OCI-LY1 (cell line): ENCODE data around the gene MPZ.

Experiments used
- H2AFZ ChIP-seq: fragments of 200-600 bp; sonication (generic), shearing (Covaris generic); 2 replicates; pipeline ENCODE4 v1.6.0; 2014; ENCODE audit warnings: antibody characterized with exemption, mild to moderate bottlenecking, low read length
- H3F3A ChIP-seq: fragments of 200-600 bp; sonication (generic), shearing (Covaris generic); 2 replicates; pipeline ENCODE4 v1.6.0; 2014; ENCODE audit warnings: mild to moderate bottlenecking, antibody characterized with exemption, low read length, moderate library complexity; ENCODE audit not compliant: insufficient read depth
- H3K27ac ChIP-seq: fragments of 200-600 bp; sonication (generic); 2 replicates; pipeline ENCODE4 v1.5.1; 2014; ENCODE audit warnings: low read length, mixed run types, mild to moderate bottlenecking, low read depth; ENCODE audit not compliant: poor library complexity, severe bottlenecking
- H3K27me3 ChIP-seq: fragments of 200-600 bp; sonication (generic); 2 replicates; pipeline ENCODE4 v1.6.0; 2014; ENCODE audit warnings: antibody characterized with exemption, mild to moderate bottlenecking, low read length, moderate library complexity; ENCODE audit not compliant: insufficient read depth
- H3K36me3 ChIP-seq: fragments of 200-600 bp; sonication (generic); 2 replicates; pipeline ENCODE4 v1.6.1; 2014; ENCODE audit warnings: mild to moderate bottlenecking, antibody characterized with exemption, low read length, moderate library complexity, mixed read lengths; ENCODE audit not compliant: insufficient read depth
- H3K4me1 ChIP-seq: fragments of 200-600 bp; sonication (generic); 2 replicates; pipeline ENCODE4 v1.5.1; 2014; ENCODE audit warnings: mild to moderate bottlenecking, low read length, moderate library complexity; ENCODE audit not compliant: insufficient read depth, severe bottlenecking
- H3K4me2 ChIP-seq: fragments of 200-600 bp; sonication (generic), shearing (Covaris generic); 2 replicates; pipeline ENCODE4 v1.6.1; 2014; ENCODE audit warnings: low read length
- H3K4me3 ChIP-seq: fragments of 200-600 bp; sonication (generic); 2 replicates; pipeline ENCODE4 v1.5.1; 2014; ENCODE audit warnings: low read length, low read depth, mild to moderate bottlenecking, mixed read lengths; ENCODE audit not compliant: poor library complexity, severe bottlenecking
- H3K79me2 ChIP-seq: fragments of 200-600 bp; shearing (Covaris generic); 2 replicates; pipeline ENCODE4 v1.6.1; 2016; ENCODE audit warnings: mixed run types, low read length, mixed read lengths; ENCODE audit not compliant: insufficient read depth
- H3K9ac ChIP-seq: fragments of 200-600 bp; sonication (generic), shearing (Covaris generic); 2 replicates; pipeline ENCODE4 v1.6.1; 2014; ENCODE audit warnings: mild to moderate bottlenecking, low read length, mixed read lengths
- H3K9me2 ChIP-seq: fragments of 200-600 bp; sonication (generic), shearing (Covaris generic); 2 replicates; pipeline ENCODE4 v1.6.1; 2014; ENCODE audit warnings: low read depth, mild to moderate bottlenecking, low read length, mixed read lengths
- H3K9me3 ChIP-seq: fragments of 200-600 bp; shearing (Covaris generic); 2 replicates; pipeline ENCODE4 v1.6.1; 2014; ENCODE audit warnings: low read length, mixed read lengths
- H4K20me1 ChIP-seq: fragments of 200-600 bp; sonication (generic), shearing (Covaris generic); 2 replicates; pipeline ENCODE4 v1.6.0; 2016; ENCODE audit warnings: mild to moderate bottlenecking, low read length; ENCODE audit not compliant: insufficient read depth
- CTCF ChIP-seq: fragments of 200-600 bp; sonication (generic), shearing (Covaris generic); IDR thresholded peaks from 2 replicates; pipeline ENCODE4 v1.5.1; 2017; ENCODE audit warnings: mild to moderate bottlenecking, antibody characterized with exemption, low read length, moderate library complexity, mixed read lengths
- EZH2 ChIP-seq: fragments of 200-600 bp; sonication (generic), shearing (Covaris generic); IDR thresholded peaks from 2 replicates; pipeline ENCODE4 v1.8.0; 2017; ENCODE audit warnings: borderline replicate concordance, mixed run types, mild to moderate bottlenecking, antibody characterized with exemption, low read length, moderate library complexity, mixed read lengths

Gene MPZ

GRCh38 chr1:161314201-161314981, 4.6 kb upstream of the MPZ start, which contains the start of gene SDHC:
TSS of gene SDHC (plus strand) at chr1:161314381. CDS start at chr1:161314406, 25 bp downstream.
- Histone ChIP-seq H4K20me1 (no peaks in the 10 kb centered on the region), H3K4me3 (peak within 1 kb of the TSS; percentile 90), H2AFZ (peak within 1 kb of the TSS; percentile 80), H3F3A (no peaks in the 10 kb centered on the region), H3K9ac (peak within 1 kb of the TSS; percentile 89), H3K79me2 (peaks cover 14% of the 10 kb centered on the region), H3K9me3 (no peaks in the 10 kb centered on the region), H3K27me3 (no peaks in the 10 kb centered on the region), H3K4me2 (peak within 1 kb of the TSS; percentile 97), H3K27ac (peak within 1 kb of the TSS; percentile 62), H3K36me3 (no peaks in the 10 kb centered on the region), H3K9me2 (no peaks in the 10 kb centered on the region), H3K4me1 (peaks cover 26% of the 10 kb centered on the region)
- TF ChIP-seq CTCF (peak; percentile 45; the same call in 1 of the 2 replicates), EZH2 (no peak)

GRCh38 chr1:161313554-161314200, 3.9 kb upstream of the MPZ start:
- Histone ChIP-seq H3K9me2 (no peaks in the 10 kb centered on the region), H3K4me2 (peak overlapping the region; percentile 97), H3K36me3 (no peaks in the 10 kb centered on the region), H2AFZ (peak overlapping the region; percentile 80), H3K27ac (no peak overlapping the region), H3K9ac (peak overlapping the region; percentile 89), H3K4me1 (peaks cover 26% of the 10 kb centered on the region), H3K27me3 (no peaks in the 10 kb centered on the region), H3K79me2 (peaks cover 14% of the 10 kb centered on the region), H3K9me3 (no peaks in the 10 kb centered on the region), H3F3A (no peaks in the 10 kb centered on the region), H4K20me1 (no peaks in the 10 kb centered on the region), H3K4me3 (peak overlapping the region; percentile 90)
- TF ChIP-seq EZH2 (no peak), CTCF (no peak)

GRCh38 chr1:161311595-161312181, 1.9 kb upstream of the MPZ start:
- H3F3A ChIP-seq: no peaks in the 10 kb centered on the region; the same call in 1 of the 2 replicates
- H3K27ac ChIP-seq: no peak overlapping the region
- no peak overlapping the region for H3K9ac ChIP-seq
- no peaks in the 10 kb centered on the region for H3K36me3 ChIP-seq
- no peak overlapping the region for H2AFZ ChIP-seq
- H3K9me2 ChIP-seq: no peaks in the 10 kb centered on the region
- no peak overlapping the region for H3K4me2 ChIP-seq
- H3K79me2 ChIP-seq: peaks cover 12% of the 10 kb centered on the region
- no peak for TF ChIP-seq CTCF
- TF ChIP-seq EZH2: no peak
- peaks cover 33% of the 10 kb centered on the region for H3K4me1 ChIP-seq
- H4K20me1 ChIP-seq: no peaks in the 10 kb centered on the region
- H3K27me3 ChIP-seq: no peaks in the 10 kb centered on the region
- H3K9me3 ChIP-seq: no peaks in the 10 kb centered on the region
- no peak overlapping the region for H3K4me3 ChIP-seq
